SK-N-SH (cell line): ENCODE results near the gene DOCK10.
A peak's percentile ranks its signal among the peaks of the same experiment; 100 is the strongest.

Experiments
- CHD2 ChIP-seq: fragments of 150-350 bp; IDR thresholded peaks from 2 replicates; pipeline ENCODE4 v1.6.1; 2018; ENCODE audit warnings: low read length; ENCODE audit not compliant: partially characterized antibody
- EP300 ChIP-seq, 2 experiments: IDR thresholded peaks; 2 replicates each; pipeline versions ENCODE4 v1.4.0 to v1.6.1; 2012; ENCODE audit warnings: borderline replicate concordance in 1 of 2, low read depth in 1 of 2, low read length in 1 of 2
- FOXM1 ChIP-seq: IDR thresholded peaks from 2 replicates; pipeline ENCODE4 v1.4.0; 2012; ENCODE audit warnings: low read depth, mild to moderate bottlenecking
- GABPA ChIP-seq: IDR thresholded peaks from 2 replicates; pipeline ENCODE4 v1.4.0; 2012; ENCODE audit warnings: low read depth, mild to moderate bottlenecking
- MXI1 ChIP-seq: IDR thresholded peaks from 2 replicates; pipeline ENCODE4 v1.6.1; 2012; ENCODE audit warnings: mild to moderate bottlenecking, low read depth, low read length, improper control_type of control experiment
- NRF1 ChIP-seq: IDR thresholded peaks from 2 replicates; pipeline ENCODE4 v1.6.1; 2012; ENCODE audit warnings: low read depth, mild to moderate bottlenecking, low read length
- PBX3 ChIP-seq: IDR thresholded peaks from 2 replicates; pipeline ENCODE4; 2012
- POLR2AphosphoS5 ChIP-seq: IDR thresholded peaks from 2 replicates; pipeline ENCODE4 v1.6.1; 2012; ENCODE audit warnings: low read depth, low read length
- RFX5 ChIP-seq: IDR thresholded peaks from 2 replicates; pipeline ENCODE4 v1.6.1; 2012; ENCODE audit warnings: mild to moderate bottlenecking, improper control_type of control experiment, low read length
- RXRA ChIP-seq: IDR thresholded peaks from 2 replicates; pipeline ENCODE4 v1.4.0; 2012; ENCODE audit warnings: low read depth, mild to moderate bottlenecking, borderline replicate concordance
- TAF1 ChIP-seq: IDR thresholded peaks from 2 replicates; pipeline ENCODE4 v1.6.1; 2012; ENCODE audit warnings: low read depth, mild to moderate bottlenecking, low read length, moderate library complexity, borderline replicate concordance
- TF ChIP-seq, protein P1 (sequence below): fragments of 200-600 bp; sonication (generic); IDR thresholded peaks from 2 replicates; pipeline ENCODE4 v1.6.1; 2017; ENCODE audit warnings: antibody characterized with exemption, mild to moderate bottlenecking, moderate library complexity

DNA sequence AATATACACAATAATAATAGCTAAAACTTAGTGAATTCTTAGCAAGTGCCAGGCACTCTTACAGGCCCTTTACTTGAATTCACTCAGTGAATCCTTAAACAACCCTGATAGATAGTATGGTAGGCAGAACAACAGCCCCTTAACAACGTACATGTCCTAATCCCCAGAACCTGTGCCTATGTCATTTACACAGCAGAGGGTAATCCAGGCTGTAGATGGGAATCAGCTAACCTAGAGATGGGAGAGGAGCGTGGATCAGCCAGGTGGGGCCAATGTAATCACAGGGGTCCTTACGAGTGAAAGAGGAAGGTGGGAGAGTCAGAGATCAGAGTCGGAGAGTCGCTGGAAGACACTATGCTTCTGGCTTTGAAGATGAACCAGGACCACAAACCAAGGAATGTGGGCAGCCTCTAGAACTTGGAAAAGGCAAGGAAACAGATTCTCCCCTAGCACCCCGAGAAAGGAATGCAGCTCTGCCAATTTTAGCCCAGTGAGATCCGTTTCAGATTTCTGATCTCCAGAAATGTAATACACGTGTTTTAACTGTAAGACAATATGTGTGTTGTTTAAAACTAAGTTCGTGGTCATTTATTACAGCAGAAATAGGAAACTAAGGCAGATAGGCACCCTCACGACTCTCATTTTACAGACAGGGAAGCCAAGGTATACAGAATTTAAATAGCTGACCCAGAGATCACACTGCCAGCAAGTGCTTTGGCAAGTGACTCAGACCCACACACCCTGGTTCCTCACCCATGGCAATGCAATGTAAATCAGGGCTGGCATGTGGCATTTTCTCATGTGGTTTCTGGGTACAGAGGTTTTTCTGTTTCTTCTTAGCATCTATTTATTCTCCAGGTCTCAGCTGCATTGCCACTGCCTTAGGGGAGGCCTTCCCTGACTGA is 68.9 kb downstream of the DOCK10 start:
- TF ChIP-seq, protein P1, sequence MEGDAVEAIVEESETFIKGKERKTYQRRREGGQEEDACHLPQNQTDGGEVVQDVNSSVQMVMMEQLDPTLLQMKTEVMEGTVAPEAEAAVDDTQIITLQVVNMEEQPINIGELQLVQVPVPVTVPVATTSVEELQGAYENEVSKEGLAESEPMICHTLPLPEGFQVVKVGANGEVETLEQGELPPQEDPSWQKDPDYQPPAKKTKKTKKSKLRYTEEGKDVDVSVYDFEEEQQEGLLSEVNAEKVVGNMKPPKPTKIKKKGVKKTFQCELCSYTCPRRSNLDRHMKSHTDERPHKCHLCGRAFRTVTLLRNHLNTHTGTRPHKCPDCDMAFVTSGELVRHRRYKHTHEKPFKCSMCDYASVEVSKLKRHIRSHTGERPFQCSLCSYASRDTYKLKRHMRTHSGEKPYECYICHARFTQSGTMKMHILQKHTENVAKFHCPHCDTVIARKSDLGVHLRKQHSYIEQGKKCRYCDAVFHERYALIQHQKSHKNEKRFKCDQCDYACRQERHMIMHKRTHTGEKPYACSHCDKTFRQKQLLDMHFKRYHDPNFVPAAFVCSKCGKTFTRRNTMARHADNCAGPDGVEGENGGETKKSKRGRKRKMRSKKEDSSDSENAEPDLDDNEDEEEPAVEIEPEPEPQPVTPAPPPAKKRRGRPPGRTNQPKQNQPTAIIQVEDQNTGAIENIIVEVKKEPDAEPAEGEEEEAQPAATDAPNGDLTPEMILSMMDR: no peak
- TF ChIP-seq POLR2AphosphoS5 (no peak), PBX3 (peak; percentile 33; the same call in 1 of the 2 replicates), RXRA (0 out of 2 replicates have a peak, but pooled peaks have one; percentile 11), FOXM1 (no peak), RFX5 (no peak), CHD2 (no peak), TAF1 (no peak), MXI1 (no peak), GABPA (no peak), EP300 (IDR thresholded peaks at IDR 0.05; ENCODE audit: borderline replicate concordance in 1 of 2, low read depth in 1 of 2, low read length in 1 of 2) (no peak), NRF1 (no peak)
